Measurements from ENCODE around the gene FOXP2. TPM values are rescaled to one million over a fixed set of nuclear protein-coding genes. Genes with fewer than 3 reads are reported as not detected.

Gene FOXP2
- total and polyA plus RNA-seq, 2 donors (not counting 3 experiments of a cell fraction or from before 2014, with no cell fraction given), result 0.37 to 2.7 TPM

- dilution Hi-C loops (cut with MboI; ENCODE audit: extremely low pct_ligation_motif_present, low sequenced_read_pairs), result no loop called here
- Histone ChIP-seq H3K4me3 (replicated peaks in 1 of 3; ENCODE audit: insufficient read depth in 1 of 3, low read depth in 1 of 3, low read length in 3 of 3) (no peak overlapping the region), H3K9ac (replicated peaks; ENCODE audit: extremely low read depth, insufficient read depth, low read length) (no peak overlapping the region), H3K27me3 (ENCODE audit: control insufficient read depth in 2 of 2, insufficient read depth in 2 of 2, low read length in 2 of 2) (no peaks in the 10 kb centered on the region), H3K27ac (ENCODE audit: insufficient read depth, low read depth, low read length) (no peak overlapping the region), H3K79me2 (ENCODE audit: control insufficient read depth, insufficient read depth, low read length) (no peaks in the 10 kb centered on the region), H3K4me1 (ENCODE audit: control insufficient read depth, extremely low read depth, insufficient read depth, low read length) (no peaks in the 10 kb centered on the region), H3K9me1 (replicated peaks; ENCODE audit: control insufficient read depth, extremely low read depth, insufficient read depth, low read length) (no peaks in the 10 kb centered on the region), H2AFZ (ENCODE audit: low read depth, low read length) (no peak overlapping the region), H3K4me2 (ENCODE audit: insufficient read depth, low read length) (no peak overlapping the region), H3K9me3 (replicated peaks; ENCODE audit: control insufficient read depth, insufficient read depth, low read length) (no peaks in the 10 kb centered on the region), H4K20me1 (replicated peaks; ENCODE audit: control insufficient read depth, extremely low read depth, insufficient read depth, low read length) (no peaks in the 10 kb centered on the region), H3K36me3 (ENCODE audit: control insufficient read depth in 2 of 2, extremely low read depth in 1 of 2, insufficient read depth in 2 of 2, low read length in 2 of 2) (no peaks in the 10 kb centered on the region)
- ChIA-PET POLR2A (no interaction called here), CTCF (interaction anchor here (0.6 to 5.8 kb wide), 61 partner anchors 9 to 1483 kb away, joined by 3 to 255 read pairs (median 5); partner anchors contain the start of gene FOXP2)
- BruUV-seq (replicated peaks), result no TSS peak
- no peak for FAIRE-seq
- TF ChIP-seq POLR2A (IDR thresholded peaks at IDR 0.05; ENCODE audit: low read depth, low read length) (no peak), CTCF (IDR thresholded peaks at IDR 0.05; ENCODE audit: extremely low read depth in 1 of 2, insufficient read depth in 1 of 2, low read depth in 1 of 2, low read length in 2 of 2) (peak in 1 of 2 donors; percentile 29)
- intact Hi-C loops (cut with micrococcal nuclease), result loop anchor here (1.0 to 10.0 kb wide), 4 partner anchors 112 to 1478 kb away; no protein-coding TSS in a partner anchor
- peak; percentile 49 for DNase-seq (ENCODE audit: low read depth, low spot score)
Observed at GRCh38 chr7:114426824-114427223, 12.2 kb downstream of the FOXP2 start.

- intact Hi-C loops (cut with micrococcal nuclease) (loop anchor here (10.0 kb wide), 2 partner anchors 1427 to 1477 kb away; no protein-coding TSS in a partner anchor), dilution Hi-C loops (cut with MboI; ENCODE audit: extremely low pct_ligation_motif_present, low sequenced_read_pairs) (no loop called here)
- H3K9me1 ChIP-seq (replicated peaks; ENCODE audit: control insufficient read depth, extremely low read depth, insufficient read depth, low read length), result no peaks in the 10 kb centered on the region
- H3K36me3 ChIP-seq (ENCODE audit: control insufficient read depth in 2 of 2, extremely low read depth in 1 of 2, insufficient read depth in 2 of 2, low read length in 2 of 2), result no peaks in the 10 kb centered on the region
- BruUV-seq (replicated peaks), result no TSS peak
- ChIA-PET POLR2A (no interaction called here), CTCF (interaction anchor here (0.9 to 5.8 kb wide), 12 partner anchors 10 to 1423 kb away, joined by 4 to 255 read pairs (median 16); partner anchors contain the start of gene FOXP2)
- H3K4me1 ChIP-seq (ENCODE audit: control insufficient read depth, extremely low read depth, insufficient read depth, low read length), result no peaks in the 10 kb centered on the region
- no peak overlapping the region for H3K27ac ChIP-seq (ENCODE audit: insufficient read depth, low read depth, low read length)
- no peak overlapping the region for H3K4me2 ChIP-seq (ENCODE audit: insufficient read depth, low read length)
- H3K9me3 ChIP-seq (replicated peaks; ENCODE audit: control insufficient read depth, insufficient read depth, low read length), result no peaks in the 10 kb centered on the region
- TF ChIP-seq MAX (IDR thresholded peaks at IDR 0.05; ENCODE audit: insufficient read depth, insufficient read length) (no peak), GATA2 (IDR thresholded peaks at IDR 0.05; ENCODE audit: insufficient read depth, insufficient read length, low read depth, low read length) (no peak), EZH2 (IDR thresholded peaks at IDR 0.05; ENCODE audit: borderline replicate concordance, low read depth, low read length, severe bottlenecking) (no peak)
- H3K9ac ChIP-seq (replicated peaks; ENCODE audit: extremely low read depth, insufficient read depth, low read length), result no peak overlapping the region
- no peak for FAIRE-seq
- no peaks in the 10 kb centered on the region for H4K20me1 ChIP-seq (replicated peaks; ENCODE audit: control insufficient read depth, extremely low read depth, insufficient read depth, low read length)
- H3K79me2 ChIP-seq (ENCODE audit: control insufficient read depth, insufficient read depth, low read length), result no peaks in the 10 kb centered on the region
- no peak overlapping the region for H2AFZ ChIP-seq (ENCODE audit: low read depth, low read length)
- no peak for DNase-seq (ENCODE audit: low read depth, low spot score)
- no peaks in the 10 kb centered on the region for H3K27me3 ChIP-seq (ENCODE audit: control insufficient read depth in 2 of 2, insufficient read depth in 2 of 2, low read length in 2 of 2)
- no peak overlapping the region for H3K4me3 ChIP-seq (replicated peaks in 1 of 3; ENCODE audit: insufficient read depth in 1 of 3, low read depth in 1 of 3, low read length in 3 of 3)
Observed at GRCh38 chr7:114428211-114428610, 13.6 kb downstream of the FOXP2 start.

Measured in endothelial cell of umbilical vein (primary cell).